ENCODE data around the gene DGKQ. TPM values are rescaled to one million over a fixed set of nuclear protein-coding genes. Genes with fewer than 3 reads are reported as not detected.

DGKQ gene
- total RNA-seq, 1 donor from 2014 or later = 26.2 TPM

DNA sequence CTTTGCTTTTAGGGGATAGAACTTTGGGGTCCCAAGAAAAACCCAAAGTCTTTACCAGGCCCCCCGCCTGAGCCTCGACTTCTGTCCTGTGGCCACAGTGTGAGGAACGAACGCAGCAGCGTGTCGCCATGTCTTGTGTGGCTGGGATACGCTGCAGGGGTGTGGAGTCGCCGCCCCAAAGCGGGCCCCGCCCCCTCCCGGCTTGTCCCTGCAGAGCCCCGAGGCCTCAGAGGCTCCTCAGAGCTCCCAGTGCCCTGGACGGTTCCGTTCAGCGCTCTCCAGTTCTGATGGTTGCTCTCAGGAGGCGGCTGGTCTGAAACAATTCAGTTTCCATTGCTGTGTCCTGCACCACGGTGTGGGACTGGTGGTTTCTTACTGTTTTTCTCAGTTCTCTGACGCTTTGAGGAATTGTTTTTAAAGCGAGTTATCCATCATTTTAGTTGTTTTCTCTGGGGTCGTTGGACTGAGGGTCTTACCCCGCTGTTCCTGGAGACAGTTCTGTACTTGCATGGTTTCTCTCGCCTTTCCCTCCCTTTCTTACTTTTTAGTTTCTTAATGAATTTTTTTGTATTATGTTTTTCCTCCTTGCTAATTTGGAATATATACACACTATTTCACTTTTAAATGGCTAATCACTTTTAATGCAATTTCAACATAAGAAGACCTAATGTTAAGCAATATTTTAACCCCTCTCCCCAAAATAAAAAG, 11.9 kb upstream of the DGKQ start:
- no peak overlapping the region for H3K27ac Mint-ChIP-seq (ENCODE audit: unreplicated experiment)
- H3K4me3 Mint-ChIP-seq (ENCODE audit: unreplicated experiment) = peak overlapping the region; percentile 92
- no peak for DNase-seq
- H3K27me3 Mint-ChIP-seq (ENCODE audit: unreplicated experiment) = peaks cover 5% of the 10 kb centered on the region
- peaks cover 1% of the 10 kb centered on the region for H3K9me3 Mint-ChIP-seq (ENCODE audit: unreplicated experiment)
- no peaks in the 10 kb centered on the region for H3K36me3 Mint-ChIP-seq (ENCODE audit: unreplicated experiment)
- TF ChIP-seq, protein P1, sequence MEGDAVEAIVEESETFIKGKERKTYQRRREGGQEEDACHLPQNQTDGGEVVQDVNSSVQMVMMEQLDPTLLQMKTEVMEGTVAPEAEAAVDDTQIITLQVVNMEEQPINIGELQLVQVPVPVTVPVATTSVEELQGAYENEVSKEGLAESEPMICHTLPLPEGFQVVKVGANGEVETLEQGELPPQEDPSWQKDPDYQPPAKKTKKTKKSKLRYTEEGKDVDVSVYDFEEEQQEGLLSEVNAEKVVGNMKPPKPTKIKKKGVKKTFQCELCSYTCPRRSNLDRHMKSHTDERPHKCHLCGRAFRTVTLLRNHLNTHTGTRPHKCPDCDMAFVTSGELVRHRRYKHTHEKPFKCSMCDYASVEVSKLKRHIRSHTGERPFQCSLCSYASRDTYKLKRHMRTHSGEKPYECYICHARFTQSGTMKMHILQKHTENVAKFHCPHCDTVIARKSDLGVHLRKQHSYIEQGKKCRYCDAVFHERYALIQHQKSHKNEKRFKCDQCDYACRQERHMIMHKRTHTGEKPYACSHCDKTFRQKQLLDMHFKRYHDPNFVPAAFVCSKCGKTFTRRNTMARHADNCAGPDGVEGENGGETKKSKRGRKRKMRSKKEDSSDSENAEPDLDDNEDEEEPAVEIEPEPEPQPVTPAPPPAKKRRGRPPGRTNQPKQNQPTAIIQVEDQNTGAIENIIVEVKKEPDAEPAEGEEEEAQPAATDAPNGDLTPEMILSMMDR (IDR thresholded peaks at IDR 0.05; ENCODE audit: partially characterized antibody, unreplicated experiment) = no peak
- H3K4me1 Mint-ChIP-seq (ENCODE audit: low read depth, unreplicated experiment) = peaks cover 20% of the 10 kb centered on the region

DNA sequence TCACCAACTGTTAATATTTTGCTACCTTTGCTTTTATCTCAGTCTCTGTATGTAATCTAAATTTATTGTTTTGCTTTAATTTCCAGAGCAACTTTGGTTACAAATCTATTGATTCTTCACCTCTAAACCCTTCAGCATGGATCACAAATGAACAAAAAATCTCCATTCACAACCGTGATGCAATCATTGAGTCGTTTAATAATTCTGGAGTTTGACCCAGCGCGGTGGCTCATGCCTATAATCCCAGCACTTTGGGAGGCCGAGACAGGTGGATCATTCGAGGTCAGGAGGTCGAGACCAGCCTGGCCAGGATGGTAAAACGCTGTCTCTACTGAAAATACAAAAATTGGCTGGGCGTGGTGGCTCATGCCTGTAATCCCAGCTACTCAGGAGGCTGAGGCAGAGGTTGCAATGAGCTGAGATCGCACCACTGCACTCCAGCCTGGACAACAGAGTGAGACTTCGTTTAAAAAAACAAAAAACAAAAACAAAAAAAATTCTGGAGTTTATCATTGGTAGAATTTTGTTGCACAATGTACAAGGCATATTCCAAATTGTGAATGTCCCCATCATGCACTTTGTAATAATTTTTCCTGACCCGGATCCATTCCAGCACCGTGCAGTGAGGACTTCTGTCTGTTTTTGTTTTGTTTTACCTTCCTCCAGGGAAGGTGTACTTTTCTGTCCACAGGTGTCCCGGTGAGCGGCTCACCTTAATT, 11.1 kb upstream of the DGKQ start:
- H3K27ac Mint-ChIP-seq (ENCODE audit: unreplicated experiment) = no peak overlapping the region
- peaks cover 1% of the 10 kb centered on the region for H3K9me3 Mint-ChIP-seq (ENCODE audit: unreplicated experiment)
- H3K27me3 Mint-ChIP-seq (ENCODE audit: unreplicated experiment) = peaks cover 5% of the 10 kb centered on the region

DNA sequence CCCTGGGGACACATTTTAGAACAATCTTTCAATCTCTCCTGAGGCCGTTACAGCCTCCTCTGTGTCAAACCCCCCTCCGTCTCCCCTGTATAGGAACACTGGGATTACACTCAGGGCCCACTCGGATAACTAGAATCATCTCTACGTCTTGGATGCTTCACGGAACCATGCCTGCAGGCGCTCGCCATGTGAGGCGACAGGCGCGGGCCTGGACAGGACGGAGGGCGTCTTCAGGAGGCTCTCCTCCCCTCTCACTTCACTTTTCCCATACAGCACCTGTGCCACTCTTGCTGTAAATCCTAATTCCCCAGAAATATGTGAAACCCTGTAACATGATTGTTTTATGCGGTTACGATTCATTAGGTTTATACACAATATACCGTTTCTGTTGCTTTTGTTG, 9.4 kb upstream of the DGKQ start:
- Mint-ChIP-seq H3K27me3 (ENCODE audit: unreplicated experiment) (peaks cover 7% of the 10 kb centered on the region), H3K4me1 (ENCODE audit: low read depth, unreplicated experiment) (peaks cover 20% of the 10 kb centered on the region), H3K36me3 (ENCODE audit: unreplicated experiment) (no peaks in the 10 kb centered on the region), H3K4me3 (ENCODE audit: unreplicated experiment) (peak overlapping the region; percentile 39), H3K27ac (ENCODE audit: unreplicated experiment) (no peak overlapping the region), H3K9me3 (ENCODE audit: unreplicated experiment) (no peaks in the 10 kb centered on the region)
- TF ChIP-seq, protein P1 (IDR thresholded peaks at IDR 0.05; ENCODE audit: partially characterized antibody, unreplicated experiment) = no peak
- no peak for DNase-seq

More for the DNA sequence above, 11.1 kb upstream of the DGKQ start:
- Mint-ChIP-seq H3K36me3 (ENCODE audit: unreplicated experiment) (no peaks in the 10 kb centered on the region), H3K4me3 (ENCODE audit: unreplicated experiment) (peak overlapping the region; percentile 52), H3K4me1 (ENCODE audit: low read depth, unreplicated experiment) (peaks cover 20% of the 10 kb centered on the region)
- DNase-seq = no peak
- TF ChIP-seq, protein P1 (IDR thresholded peaks at IDR 0.05; ENCODE audit: partially characterized antibody, unreplicated experiment) = no peak

DNA sequence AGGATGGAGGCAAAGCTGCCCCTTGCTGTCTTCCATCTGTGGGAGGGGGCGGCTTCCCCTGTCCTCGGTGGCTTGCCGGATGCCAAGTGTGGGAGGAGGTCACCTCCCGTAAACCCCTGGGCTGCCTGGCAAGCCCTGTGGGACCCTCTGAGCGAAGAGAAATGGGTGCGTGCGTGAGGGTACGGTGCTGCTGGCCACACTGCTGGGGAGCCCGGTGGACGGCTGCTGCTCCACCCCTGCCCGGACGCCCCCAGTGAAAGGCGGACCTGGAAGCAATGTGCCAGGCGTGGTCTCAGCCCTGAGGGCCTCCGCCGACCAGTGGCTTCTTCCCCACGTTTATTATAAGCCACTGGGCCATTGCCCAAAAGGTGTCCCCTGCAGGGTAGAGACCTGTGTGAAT, 8.9 kb upstream of the DGKQ start:
- TF ChIP-seq, protein P1 (IDR thresholded peaks at IDR 0.05; ENCODE audit: partially characterized antibody, unreplicated experiment) = no peak
- no peaks in the 10 kb centered on the region for H3K36me3 Mint-ChIP-seq (ENCODE audit: unreplicated experiment)
- H3K27me3 Mint-ChIP-seq (ENCODE audit: unreplicated experiment) = peaks cover 7% of the 10 kb centered on the region
- DNase-seq = no peak
- no peak overlapping the region for H3K4me3 Mint-ChIP-seq (ENCODE audit: unreplicated experiment)
- peaks cover under 1% of the 10 kb centered on the region for H3K9me3 Mint-ChIP-seq (ENCODE audit: unreplicated experiment)
- H3K27ac Mint-ChIP-seq (ENCODE audit: unreplicated experiment) = no peak overlapping the region
- peaks cover 20% of the 10 kb centered on the region for H3K4me1 Mint-ChIP-seq (ENCODE audit: low read depth, unreplicated experiment)

All from glutamatergic neuron (in vitro differentiated cells).